Tibial artery (tissue), 4 donors: ENCODE data around the gene MGAT5.

Experiments used
- DNase-seq, 2 donors: peaks; one replicate each; pipeline ENCODE4 v3.0.0-alpha.2; 2019
- H3K27ac ChIP-seq, 2 donors: fragments of 200-600 bp; sonication (generic) in 1 of 2; 1 replicate in 1 of 2; 2 replicates in 1 of 2; pipeline ENCODE4 v1.5.1; 2018 to 2019; ENCODE audit warnings: mild to moderate bottlenecking in 1 of 2
- H3K27me3 ChIP-seq, 2 donors: fragments of 200-600 bp; sonication (generic) in 1 of 2; one replicate each; pipeline versions ENCODE4 v1.5.1 to v1.6.0; 2016 to 2019
- H3K36me3 ChIP-seq, 3 donors: fragments of 200-600 bp; sonication (generic) in 2 of 3; one replicate each; pipeline ENCODE4 v1.5.1; 2016 to 2019; ENCODE audit warnings: mild to moderate bottlenecking in 2 of 3
- H3K4me1 ChIP-seq, 4 donors: fragments of 200-600 bp; sonication (generic) in 2 of 4; 1 replicate in 3 of 4; 2 replicates in 1 of 4; pipeline ENCODE4 v1.5.1; 2016 to 2019
- H3K4me3 ChIP-seq, 2 donors: fragments of 200-600 bp; sonication (generic) in 1 of 2; 1 replicate in 1 of 2; 2 replicates in 1 of 2; pipeline ENCODE4 v1.5.1; 2018 to 2019; ENCODE audit warnings: mild to moderate bottlenecking in 2 of 2
- H3K9me3 ChIP-seq, 3 donors: fragments of 200-600 bp; sonication (generic) in 1 of 3; one replicate each; pipeline ENCODE4 v1.5.1; 2016 to 2019
- CTCF ChIP-seq, 2 experiments: fragments of 200-600 bp in 1 of 2; fragments of 450-650 bp in 1 of 2; IDR thresholded peaks; one replicate each; pipeline ENCODE4 v1.5.1; 2017 to 2019; ENCODE audit warnings: antibody characterized with exemption in 2 of 2, mild to moderate bottlenecking in 1 of 2, moderate library complexity in 1 of 2
- intact Hi-C: fragments of 100-400 bp; cut with DNase I; formaldehyde crosslinking; loops from one replicate; pipeline ENCODE4 v1.15.0; 2023; ENCODE audit warnings: low total_unique reads

MGAT5 gene

GRCh38 chr2:134389381-134389780 is 135.5 kb downstream of the MGAT5 start:
- Histone ChIP-seq H3K4me3 (no peak overlapping the region), H3K36me3 (no peaks in the 10 kb centered on the region), H3K27ac (no peak overlapping the region), H3K9me3 (no peaks in the 10 kb centered on the region), H3K27me3 (no peaks in the 10 kb centered on the region), H3K4me1 (peaks cover 0 to 22% (median 9%) of the 10 kb centered on the region in 4 donors)
- no peak for DNase-seq
- intact Hi-C loops: no loop called here
- TF ChIP-seq CTCF (IDR thresholded peaks at IDR 0.05): no peak

- intact Hi-C loops: no loop called here
- Histone ChIP-seq H3K27me3 (no peaks in the 10 kb centered on the region), H3K4me1 (peaks cover 0 to 35% (median 13%) of the 10 kb centered on the region in 4 donors), H3K4me3 (no peak overlapping the region), H3K27ac (no peak overlapping the region), H3K9me3 (no peaks in the 10 kb centered on the region), H3K36me3 (no peaks in the 10 kb centered on the region)
- TF ChIP-seq CTCF (IDR thresholded peaks at IDR 0.05): no peak
- no peak for DNase-seq
These were observed 137.9 kb downstream of the MGAT5 start for GRCh38 chr2:134391751-134392160.

GRCh38 chr2:134392442-134393074 is 138.7 kb downstream of the MGAT5 start:
- no peaks in the 10 kb centered on the region for H3K36me3 ChIP-seq
- intact Hi-C loops: no loop called here
- no peak overlapping the region for H3K4me3 ChIP-seq
- H3K4me1 ChIP-seq: peaks cover 0 to 35% (median 13%) of the 10 kb centered on the region in 4 donors
- peak overlapping the region; percentile 1 to 38 for H3K27ac ChIP-seq
- no peaks in the 10 kb centered on the region for H3K9me3 ChIP-seq
- DNase-seq: no peak
- H3K27me3 ChIP-seq: no peaks in the 10 kb centered on the region
- TF ChIP-seq CTCF (IDR thresholded peaks at IDR 0.05): no peak

DNA sequence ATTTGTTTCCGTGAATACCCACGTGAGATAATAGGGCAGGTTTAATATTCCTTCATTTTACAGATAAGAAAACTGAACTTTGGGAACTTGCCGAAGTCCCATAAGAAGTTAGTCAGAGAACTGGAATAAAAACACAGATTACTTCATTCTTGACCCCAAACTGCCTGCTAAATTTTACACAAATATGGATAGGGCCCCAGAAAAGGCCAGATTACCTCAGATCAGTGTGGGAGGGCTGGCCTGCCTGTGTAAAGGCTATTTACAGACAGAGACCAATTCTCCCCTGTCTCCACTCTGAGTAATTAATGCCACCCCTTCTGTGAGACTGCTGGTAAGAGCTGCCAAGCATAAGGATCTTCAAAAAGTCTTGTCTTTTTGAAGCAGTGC is 139.2 kb downstream of the MGAT5 start:
- DNase-seq: no peak
- intact Hi-C loops: no loop called here
- Histone ChIP-seq H3K9me3 (no peaks in the 10 kb centered on the region), H3K4me1 (peaks cover 0 to 35% (median 13%) of the 10 kb centered on the region in 4 donors), H3K27ac (peak overlapping the region; percentile 1 to 38), H3K27me3 (no peaks in the 10 kb centered on the region), H3K4me3 (no peak overlapping the region), H3K36me3 (no peaks in the 10 kb centered on the region)
- TF ChIP-seq CTCF (IDR thresholded peaks at IDR 0.05): no peak

GRCh38 chr2:134395779-134396178 is 141.9 kb downstream of the MGAT5 start:
- DNase-seq: no peak
- TF ChIP-seq CTCF (IDR thresholded peaks at IDR 0.05): no peak
- Histone ChIP-seq H3K27ac (no peak overlapping the region), H3K4me3 (no peak overlapping the region), H3K9me3 (no peaks in the 10 kb centered on the region), H3K4me1 (peaks cover 0 to 42% (median 18%) of the 10 kb centered on the region in 4 donors), H3K27me3 (no peaks in the 10 kb centered on the region), H3K36me3 (no peaks in the 10 kb centered on the region)
- intact Hi-C loops: no loop called here

DNA sequence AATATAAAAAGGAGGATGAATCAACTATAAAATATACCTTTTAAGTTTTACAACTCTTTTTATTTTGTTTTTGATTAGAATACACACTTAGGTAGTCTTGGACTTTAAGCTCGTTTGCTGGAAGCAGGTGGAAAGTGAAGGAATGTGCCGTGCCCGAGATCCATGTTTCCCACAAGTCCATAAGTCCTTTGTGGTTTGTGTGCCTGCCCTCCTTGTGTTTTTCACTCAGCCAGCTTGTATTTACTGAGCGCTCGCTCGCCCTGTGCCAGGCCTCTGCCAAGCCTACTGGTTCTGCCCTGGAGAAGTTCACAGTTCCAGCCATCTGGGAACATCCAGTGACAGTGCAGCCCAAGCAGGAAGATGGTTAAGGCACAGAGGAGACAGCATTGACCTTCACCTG is 142.6 kb downstream of the MGAT5 start:
- Histone ChIP-seq H3K4me1 (peaks cover 0 to 49% (median 25%) of the 10 kb centered on the region in 4 donors), H3K27ac (no peak overlapping the region), H3K36me3 (no peaks in the 10 kb centered on the region), H3K4me3 (no peak overlapping the region), H3K27me3 (no peaks in the 10 kb centered on the region), H3K9me3 (no peaks in the 10 kb centered on the region)
- intact Hi-C loops: no loop called here
- no peak for DNase-seq
- TF ChIP-seq CTCF (IDR thresholded peaks at IDR 0.05): no peak
